AG09319 (cell line): ENCODE measurements around the gene PSME3IP1.
"Not testable (repeated sequence)": the region's sequence is repeated elsewhere in the genome, so short reads cannot be mapped to it uniquely, and the experiment has no call there.

Experiments
- DNase-seq: peaks from one replicate; pipeline ENCODE4 v3.0.0-alpha.2; 2010; ENCODE audit warnings: low read depth; ENCODE audit errors: extremely low read depth
- CTCF ChIP-seq: IDR thresholded peaks from 2 replicates; pipeline ENCODE4 v1.5.1; 2011; ENCODE audit warnings: low read depth, mild to moderate bottlenecking, inconsistent platforms, low read length, moderate library complexity

PSME3IP1 gene

GRCh38 chr16:57208926-57209325 lies 23.1 kb upstream of the PSME3IP1 start:
- DNase-seq: no peak
- no peak for TF ChIP-seq CTCF

GRCh38 chr16:57204675-57205074 lies 18.8 kb upstream of the PSME3IP1 start:
- no peak for DNase-seq
- TF ChIP-seq CTCF: no peak

GRCh38 chr16:57203451-57203850 lies 17.6 kb upstream of the PSME3IP1 start:
- no peak for TF ChIP-seq CTCF
- no peak for DNase-seq

- TF ChIP-seq CTCF: no peak
- no peak for DNase-seq
These were observed 16.5 kb upstream of the PSME3IP1 start for GRCh38 chr16:57202095-57202886.

- not testable (repeated sequence) for DNase-seq
These were observed 15.1 kb upstream of the PSME3IP1 start for GRCh38 chr16:57200926-57201325.

GRCh38 chr16:57200321-57200720 lies 14.5 kb upstream of the PSME3IP1 start:
- DNase-seq: not testable (repeated sequence)

GRCh38 chr16:57196753-57197152 lies 10.9 kb upstream of the PSME3IP1 start:
- DNase-seq: no peak
- TF ChIP-seq CTCF: no peak

- no peak for DNase-seq
- TF ChIP-seq CTCF: no peak
These were observed 10.4 kb upstream of the PSME3IP1 start for GRCh38 chr16:57196286-57196685.
